HG03457 (cell line): ENCODE data around the gene PEX13.
A peak's percentile ranks its signal among the peaks of the same experiment; 100 is the strongest.
"Not testable (repeated sequence)": the region's sequence is repeated elsewhere in the genome, so short reads cannot be mapped to it uniquely, and the experiment has no call there.

ENCODE experiments used
- ATAC-seq: cut with Tn5 transposase; IDR thresholded peaks from one replicate; pipeline ENCODE4 v1.9.1; 2021; ENCODE audit warnings: moderate number of reproducible peaks; ENCODE audit not compliant: unreplicated experiment

The PEX13 gene, protein sequence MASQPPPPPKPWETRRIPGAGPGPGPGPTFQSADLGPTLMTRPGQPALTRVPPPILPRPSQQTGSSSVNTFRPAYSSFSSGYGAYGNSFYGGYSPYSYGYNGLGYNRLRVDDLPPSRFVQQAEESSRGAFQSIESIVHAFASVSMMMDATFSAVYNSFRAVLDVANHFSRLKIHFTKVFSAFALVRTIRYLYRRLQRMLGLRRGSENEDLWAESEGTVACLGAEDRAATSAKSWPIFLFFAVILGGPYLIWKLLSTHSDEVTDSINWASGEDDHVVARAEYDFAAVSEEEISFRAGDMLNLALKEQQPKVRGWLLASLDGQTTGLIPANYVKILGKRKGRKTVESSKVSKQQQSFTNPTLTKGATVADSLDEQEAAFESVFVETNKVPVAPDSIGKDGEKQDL

DNA sequence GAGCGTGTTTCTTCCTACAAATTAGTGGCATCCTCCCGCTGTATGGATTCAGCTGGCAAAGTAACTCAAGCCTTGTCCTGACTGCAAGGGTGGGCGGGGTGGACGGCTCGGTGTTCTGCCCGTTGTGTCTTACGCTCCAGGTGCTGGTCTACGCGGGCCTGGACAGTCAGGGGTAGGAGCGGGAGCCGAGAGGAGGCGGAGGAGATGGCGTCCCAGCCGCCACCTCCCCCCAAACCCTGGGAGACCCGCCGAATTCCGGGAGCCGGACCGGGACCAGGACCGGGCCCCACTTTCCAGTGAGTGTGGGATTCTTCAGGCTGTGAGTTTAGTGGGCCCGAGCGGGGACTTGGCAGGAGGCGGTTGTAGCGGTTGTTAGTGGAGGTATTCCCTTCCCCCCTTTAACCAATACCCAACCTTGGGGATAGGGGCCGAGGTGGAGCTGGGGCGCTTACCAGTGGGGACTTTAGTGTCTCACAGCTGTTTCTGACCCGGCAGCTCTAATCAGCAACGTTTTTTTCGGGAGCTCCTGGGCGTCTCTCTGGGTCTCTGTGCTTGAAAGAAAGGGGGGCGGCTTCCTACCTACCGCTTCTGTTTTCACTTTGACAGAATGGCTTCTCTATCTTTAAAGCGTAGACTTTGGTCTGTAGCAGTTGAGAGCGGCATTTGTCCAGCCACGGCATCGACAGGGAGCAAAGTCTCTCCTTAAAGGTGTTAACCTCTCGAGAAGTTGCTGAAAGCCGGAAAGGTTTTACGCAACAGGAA, at the start of gene PEX13, which contains the start of gene PUS10:
PEX13 (plus strand) TSS at position 165 of the 762 bp plus-strand sequence; CDS start at position 205, 40 bp downstream.
PUS10 (minus strand) TSS at position 700 of the 762 bp plus-strand sequence. CDS start 6,365 bp downstream, outside the sequence.
- ATAC-seq: peak; percentile 74

DNA sequence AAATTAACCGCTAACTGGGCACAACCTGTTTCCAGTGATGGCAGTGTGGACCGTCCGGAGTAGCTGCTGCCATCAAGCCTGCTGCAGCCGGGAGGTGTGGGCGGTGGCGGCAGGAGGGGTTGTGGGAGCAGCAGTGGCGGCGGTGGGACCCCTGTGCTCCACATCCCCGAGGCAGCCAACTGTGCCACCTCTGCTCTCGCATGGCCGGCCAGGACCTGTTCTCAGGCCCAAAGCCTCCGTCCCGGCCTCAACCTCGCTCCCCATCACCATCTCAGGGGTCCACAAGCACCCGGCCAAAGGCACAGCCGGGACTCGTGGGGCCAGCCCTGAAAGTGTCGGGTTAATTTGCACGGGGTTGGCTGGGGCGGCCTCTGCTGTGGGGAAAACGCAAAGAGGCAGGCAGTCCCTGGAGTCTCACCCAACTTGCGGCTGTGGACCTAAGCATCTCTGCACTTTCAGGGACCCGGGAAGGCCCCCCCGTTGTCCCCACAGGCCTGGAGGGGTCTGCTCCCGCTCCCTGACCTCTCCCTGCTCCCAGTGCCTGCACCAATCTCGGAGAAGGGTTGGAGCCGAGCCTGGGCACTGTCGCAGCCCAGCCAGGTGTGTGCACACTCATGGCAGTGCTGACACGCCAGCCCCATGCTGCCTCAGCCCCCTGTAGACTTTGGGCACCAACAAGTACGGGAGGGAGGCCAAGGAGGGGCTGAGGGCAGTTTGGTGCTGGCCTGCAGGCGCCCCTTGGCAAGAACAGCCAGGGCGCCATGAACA, 44.4 kb upstream of the PEX13 start:
- no peak for ATAC-seq

DNA sequence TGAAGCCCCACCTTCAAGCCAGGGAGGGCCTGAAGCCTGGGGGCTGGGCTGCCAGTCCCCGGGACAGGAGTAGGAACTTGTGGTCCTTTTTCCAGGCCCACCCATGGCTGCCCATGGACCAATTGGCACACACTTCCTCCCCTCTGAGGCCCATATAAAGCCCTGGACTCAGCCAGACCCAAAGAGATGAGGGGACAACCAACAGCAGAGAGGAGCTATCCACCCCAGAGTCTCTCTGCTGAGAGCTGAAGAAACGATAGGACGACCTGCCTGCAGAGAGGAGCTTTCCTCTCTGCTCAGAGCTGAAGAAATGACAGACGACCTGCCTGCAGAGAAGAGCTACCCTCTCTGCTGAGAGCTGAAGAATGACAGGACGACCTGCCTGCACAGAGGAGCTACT, 43.8 kb upstream of the PEX13 start:
- no peak for ATAC-seq

DNA sequence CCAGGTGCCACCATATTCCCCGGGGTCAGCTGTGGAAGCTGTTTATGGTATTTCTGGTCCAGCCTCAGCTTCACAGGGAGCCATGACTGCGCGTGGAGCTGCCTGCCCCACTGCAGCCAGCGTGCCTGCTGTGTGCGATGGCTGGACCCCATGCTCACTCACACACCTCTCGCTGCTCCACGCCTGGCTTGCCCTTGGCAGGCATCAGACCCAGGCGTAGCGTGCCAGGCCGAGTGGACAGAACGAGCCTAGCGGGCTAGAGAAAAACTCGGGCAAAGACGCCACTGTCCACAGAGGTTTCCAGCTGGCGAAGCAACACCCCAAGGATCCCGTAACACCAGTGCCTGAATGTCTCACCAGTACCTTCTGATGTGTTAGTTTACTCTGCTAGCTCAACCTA, 42.9 kb upstream of the PEX13 start:
- ATAC-seq: no peak

DNA sequence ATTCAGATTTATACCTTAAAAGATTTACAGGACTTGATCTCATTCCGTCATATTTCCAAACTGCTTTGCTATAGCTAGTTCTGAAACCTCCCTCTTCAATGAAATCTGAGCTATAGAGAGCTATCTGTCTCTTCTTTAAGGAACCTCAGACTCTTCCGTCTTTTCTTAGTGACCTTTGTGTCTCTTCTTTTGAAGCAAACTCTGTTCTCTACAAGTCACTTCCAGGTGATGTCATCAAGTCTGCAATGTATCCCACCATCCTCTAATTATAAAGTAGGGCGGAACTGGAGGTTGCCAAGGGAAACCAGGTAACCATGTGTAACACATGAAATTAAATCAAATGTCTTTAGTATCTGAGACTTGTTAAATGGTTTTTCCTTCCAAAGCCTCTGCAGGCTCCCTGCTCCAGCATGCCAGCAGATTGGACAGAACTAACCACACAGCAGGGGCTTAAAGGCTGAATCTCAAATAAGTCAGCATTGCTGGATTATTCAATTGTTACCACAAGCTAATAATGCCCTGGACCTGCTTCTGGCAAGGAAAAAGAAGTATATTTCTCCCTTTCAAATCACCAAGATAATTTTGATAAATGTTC, 41.2 kb upstream of the PEX13 start:
- ATAC-seq: no peak

DNA sequence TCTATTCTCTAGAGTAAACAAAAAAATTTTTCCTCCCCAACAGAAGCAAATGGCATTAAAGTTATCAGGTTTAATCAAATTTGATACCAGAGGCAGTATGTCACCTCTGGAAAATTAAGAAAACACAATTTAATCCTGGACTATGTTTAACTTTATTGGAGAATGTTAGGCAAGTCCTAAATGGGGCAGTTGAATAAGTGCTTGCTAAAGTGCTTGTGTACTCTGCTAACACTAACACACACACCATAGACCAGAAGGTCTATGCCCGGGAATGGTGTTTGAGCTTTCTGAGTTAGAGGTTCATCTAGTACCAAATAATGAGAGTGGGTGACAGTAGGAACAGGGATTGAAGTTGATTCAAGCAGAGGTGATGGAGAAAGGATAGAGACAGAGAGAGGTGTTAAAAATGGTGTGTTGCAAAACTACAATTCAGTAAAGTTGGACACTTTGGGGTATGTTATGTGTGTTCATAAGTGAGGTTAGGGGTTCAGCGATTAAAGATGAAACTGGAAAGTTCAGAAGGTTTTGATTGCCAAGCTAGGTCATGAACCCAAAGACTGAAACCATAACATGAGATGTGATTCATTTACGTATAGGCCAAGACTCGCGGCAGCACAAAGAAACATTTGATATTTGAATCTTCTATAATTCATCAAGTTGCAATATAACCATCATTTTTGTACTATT, 40.5 kb upstream of the PEX13 start:
- ATAC-seq: no peak

DNA sequence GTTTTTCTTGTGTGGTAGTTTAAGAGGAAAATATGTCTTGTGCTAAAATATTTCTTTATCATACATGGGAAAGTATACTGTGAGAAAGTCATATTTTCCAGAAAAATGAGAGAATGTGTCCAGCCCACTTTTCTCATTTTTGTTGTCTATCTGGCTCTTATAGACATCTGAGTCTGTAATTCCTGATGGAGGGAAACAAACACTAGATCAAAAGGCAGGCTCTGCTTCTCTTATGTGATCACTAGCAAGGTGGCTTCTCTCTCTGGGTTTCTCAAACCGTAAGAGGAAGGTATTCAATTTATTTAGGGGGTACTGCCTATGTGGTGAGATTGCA, 40.0 kb upstream of the PEX13 start:
- ATAC-seq: no peak

DNA sequence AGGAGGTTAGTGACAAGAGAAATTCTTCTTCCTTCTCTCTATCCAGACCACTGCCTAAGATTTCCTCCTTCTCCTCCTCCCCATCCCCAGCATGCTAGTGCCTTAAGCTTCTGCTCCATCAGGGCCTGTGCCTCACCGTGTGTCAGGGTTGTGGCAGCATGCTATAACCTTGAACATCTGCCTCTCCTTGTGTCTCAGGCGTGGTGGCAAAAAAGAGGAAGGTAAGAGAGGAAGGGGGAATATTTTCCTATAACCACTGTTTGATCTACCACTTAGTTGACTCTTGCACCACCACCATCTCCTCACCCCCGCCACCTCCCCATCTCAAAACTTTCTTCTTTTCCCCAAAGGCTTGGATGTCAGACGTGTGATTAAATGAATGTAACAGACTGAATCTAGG, 38.3 kb upstream of the PEX13 start:
- ATAC-seq: no peak

DNA sequence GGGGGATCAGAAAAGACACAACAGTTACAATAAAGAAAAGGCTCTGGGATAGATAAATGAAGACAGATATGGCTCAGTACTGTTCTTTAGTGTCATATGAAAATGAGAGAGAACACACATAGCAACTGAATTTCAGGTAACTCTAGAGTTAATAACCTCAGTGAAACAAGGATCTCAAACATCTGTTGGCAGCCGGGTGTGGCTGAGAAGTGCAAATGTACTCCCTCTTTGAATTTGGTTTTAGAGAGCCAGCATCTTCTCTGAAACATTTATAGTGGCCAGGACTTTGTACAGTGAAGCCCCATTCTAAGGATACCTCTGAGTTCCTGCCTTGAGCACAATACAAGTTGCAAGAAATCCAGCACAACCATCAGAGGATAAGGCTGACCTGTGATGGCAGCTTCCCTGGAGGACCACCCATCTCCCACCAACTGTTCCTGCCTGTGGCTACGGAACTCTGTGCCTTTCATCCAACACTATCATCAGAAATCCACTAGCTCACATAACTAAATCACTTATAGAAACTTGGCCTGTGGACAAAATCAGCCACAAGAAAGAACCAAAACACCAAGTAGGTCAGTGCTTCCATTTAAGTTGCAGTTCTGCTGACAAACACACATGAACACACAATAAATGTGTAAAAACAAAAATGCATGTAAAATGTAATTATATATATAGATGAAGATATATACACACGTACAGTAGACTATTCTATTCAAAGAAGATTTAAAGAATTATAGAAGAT, 37.3 kb upstream of the PEX13 start:
- ATAC-seq: no peak

DNA sequence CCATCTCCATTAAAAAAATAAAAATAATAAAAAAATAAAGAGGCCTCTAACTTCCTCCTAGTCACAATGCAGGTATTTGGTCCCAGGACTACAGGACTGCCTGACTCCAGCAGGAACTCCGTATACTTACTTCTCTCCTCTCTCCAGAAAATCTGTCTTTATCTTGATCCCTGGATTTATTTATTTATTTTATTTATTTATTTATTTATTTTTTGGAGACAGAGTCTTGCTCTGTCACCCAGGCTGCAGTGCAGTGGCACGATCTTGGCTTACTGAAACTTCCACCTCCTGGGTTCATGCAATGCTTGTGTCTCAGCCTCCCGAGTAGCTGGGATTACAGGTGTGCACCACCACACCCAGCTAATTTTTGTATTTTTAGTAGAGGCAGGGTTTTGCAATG, 35.5 kb upstream of the PEX13 start:
- ATAC-seq: not testable (repeated sequence)

DNA sequence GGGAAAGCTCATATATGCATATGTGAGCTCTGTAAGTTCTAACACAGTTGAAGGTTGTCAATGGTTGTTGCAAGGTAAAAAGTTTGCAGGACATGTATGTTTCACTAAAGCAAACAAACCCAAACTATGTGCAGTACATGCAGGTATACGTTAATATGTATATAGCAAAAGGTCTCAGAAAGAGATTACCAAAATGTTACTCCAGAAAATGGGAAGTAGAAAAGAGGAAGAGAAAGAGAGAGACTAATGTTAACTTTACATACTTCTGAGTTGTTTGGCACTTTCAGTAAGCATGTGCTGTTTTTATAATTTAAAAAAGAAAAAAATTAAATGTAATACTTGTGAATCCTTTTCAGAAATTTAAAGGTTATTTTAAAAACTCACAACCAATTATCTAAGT, 32.8 kb upstream of the PEX13 start:
- ATAC-seq: no peak

DNA sequence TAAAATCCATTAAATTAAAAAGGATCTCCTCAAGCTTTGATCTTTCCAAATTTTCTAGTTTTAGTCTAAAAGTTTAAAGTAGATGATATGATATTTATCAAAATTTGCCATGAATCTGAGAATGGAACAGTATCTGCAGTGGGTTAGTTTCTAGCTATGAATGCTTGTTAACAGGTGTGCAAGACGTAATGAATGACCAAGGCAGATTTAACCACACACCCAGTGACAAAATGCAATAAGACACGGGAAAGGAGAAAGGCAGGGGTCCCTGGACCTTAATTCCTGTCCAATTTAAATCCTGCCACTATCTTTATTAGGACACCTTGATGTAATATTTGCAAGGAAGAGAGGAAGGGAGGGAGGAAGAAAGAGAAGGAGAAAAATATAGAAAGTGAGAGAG, 30.5 kb upstream of the PEX13 start:
- ATAC-seq: no peak

DNA sequence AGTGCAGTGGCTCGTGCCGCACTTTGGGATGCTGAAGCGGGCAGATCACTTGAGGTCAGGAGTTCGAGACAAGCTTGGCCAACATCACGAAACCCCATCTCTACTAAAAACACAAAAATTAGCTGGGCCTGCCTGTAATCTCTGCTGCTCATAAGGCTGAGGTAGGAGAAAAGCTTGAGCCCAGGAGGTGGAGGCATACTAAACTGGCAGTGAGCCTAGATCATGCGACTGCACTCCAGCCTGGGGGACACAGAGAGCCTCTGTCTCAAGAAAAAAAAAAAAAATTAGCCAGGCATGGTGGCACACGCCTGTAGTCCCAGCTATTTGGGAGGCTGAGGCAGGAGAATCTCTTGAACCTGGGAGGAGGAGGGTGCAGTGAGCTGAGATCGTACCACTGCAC, 29.9 kb upstream of the PEX13 start:
- not testable (repeated sequence) for ATAC-seq

DNA sequence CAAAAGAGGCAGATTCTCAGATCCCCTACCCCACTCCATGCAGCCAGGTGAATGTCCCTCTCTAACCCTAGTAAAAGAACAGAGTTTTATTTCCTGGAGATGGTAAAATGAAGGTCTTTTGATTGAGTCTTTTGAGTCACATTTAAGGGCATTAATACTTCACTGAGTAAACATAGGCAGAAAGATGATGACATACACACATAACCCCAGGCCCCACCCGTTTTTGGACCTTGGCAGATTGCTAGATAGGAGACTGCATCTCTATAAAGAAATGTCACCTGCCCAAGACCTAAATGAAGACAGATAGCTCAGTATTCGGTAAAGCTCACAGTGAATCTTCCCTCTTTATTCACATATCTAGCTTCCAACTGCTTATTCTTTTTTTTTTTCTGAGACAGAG, 28.3 kb upstream of the PEX13 start:
- no peak for ATAC-seq

DNA sequence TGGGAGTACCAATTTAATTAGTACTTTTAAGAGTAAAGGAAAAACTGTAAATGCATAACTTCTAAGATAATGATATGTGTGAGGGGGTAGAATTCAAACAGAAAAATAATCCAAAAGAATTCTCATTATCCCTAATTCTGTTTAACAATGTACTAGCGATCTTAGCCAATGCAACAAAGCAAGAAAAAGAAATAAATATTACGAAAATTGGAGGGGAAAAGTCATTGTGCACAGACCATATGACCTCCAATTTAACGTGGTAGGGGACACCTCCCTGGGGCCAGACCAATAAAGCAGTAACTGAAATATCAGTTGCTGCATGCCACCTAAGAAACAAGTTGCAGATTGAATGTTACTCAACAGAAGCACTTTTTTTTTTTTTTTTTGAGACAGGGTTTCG, 25.9 kb upstream of the PEX13 start:
- ATAC-seq: no peak

DNA sequence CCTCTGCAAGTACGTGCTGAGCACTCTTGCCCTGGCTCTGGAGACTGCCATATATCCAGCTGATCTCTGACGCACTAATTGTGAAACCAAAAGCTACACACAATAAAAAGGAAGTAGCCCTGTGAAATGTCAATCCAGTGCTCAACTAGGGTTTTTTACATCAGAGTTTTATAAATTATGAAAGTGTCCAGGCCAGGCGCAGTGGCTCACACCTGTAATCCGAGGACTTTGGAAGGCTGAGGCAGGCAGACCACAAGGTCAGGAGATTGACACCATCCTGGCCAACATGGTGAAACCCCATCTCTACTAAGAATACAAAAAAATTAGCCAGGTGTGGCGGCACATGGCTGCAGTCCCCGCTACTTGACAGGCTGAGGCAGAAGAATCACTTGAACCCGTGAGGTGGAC, 24.5 kb upstream of the PEX13 start:
- ATAC-seq: peak; percentile 93

DNA sequence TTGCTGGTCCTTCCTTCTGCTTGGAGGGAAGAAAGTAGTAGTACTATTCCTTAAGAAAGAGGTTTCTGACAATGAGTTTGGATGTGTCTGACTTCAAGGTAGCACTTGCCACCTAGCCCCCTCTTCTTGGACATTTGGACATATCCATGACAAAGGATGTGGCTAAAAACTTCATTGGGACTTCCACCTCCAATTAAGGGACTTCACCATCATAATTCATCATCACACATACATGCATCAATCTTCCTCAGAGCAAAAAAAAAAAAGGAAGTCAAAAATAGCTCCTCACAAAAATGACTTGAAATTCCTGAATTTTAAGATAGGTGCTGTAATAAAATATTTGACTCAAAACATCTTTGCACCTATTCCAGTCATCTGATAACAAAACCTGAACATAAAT, 23.4 kb upstream of the PEX13 start:
- no peak for ATAC-seq

DNA sequence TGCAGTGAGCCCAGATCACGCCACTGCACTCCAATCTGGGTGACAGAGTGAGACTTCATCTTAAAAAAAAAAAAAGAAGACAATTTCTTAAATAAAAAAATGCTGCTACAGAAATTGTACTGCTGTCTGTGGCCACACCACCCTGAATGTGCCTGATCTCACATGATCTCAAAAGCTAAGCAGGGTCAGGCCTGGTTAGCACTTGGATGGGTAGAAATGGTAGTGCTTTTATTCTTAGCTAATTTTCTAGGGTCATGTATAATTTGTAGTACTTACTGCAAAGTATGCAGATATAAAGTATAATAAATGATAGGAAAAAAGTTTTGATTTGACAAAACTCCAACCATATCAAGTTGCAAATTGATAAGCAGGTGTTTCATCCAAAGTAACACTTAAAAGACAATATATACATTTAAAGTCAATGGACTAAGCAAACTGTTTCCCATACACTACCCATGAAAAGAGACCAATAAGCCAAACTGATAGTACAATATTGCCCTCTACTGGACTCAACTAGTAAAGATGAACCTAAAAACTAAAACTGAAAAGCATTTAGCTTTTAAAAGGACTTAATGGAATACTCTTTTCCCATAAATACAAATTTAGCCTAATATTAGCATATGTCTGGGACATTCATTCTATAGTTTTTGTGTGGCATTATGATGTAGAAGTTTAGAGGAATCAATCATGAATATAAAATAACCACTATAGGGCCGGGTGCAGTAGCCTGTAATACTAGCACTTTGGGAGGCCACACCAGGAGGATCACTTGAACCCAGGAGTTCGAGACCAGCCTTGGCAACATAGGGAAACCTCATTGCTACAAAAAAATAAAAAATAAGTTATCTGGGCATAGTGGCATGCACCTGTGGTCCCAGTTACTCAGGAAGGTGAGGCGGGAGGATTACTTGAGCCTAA, 18.6 kb upstream of the PEX13 start:
- ATAC-seq: no peak

DNA sequence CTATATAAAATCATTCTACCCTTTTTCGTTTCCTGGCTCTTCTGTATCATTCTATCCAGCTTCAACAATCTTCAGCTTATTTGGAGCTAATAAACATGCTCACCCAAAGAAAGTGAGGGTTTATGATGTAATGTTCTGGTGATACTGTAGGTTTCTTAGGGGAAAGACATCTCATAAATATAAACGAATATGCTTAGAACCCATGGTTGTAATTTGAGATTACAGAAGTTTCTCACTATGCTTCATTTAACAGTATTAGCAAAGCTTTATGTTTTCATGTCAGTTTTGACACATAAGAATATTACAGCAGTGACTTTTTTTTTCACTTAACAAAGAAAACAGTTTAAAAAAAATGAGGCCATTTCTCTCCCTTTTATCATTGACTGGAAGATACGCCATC, 11.8 kb upstream of the PEX13 start:
- no peak for ATAC-seq
